ENCODE data around the gene CR1. TPM values are rescaled to one million over a fixed set of nuclear protein-coding genes. Genes with fewer than 3 reads are reported as not detected.

The CR1 gene
- total and polyA plus RNA-seq, 2 experiments from 2014 or later: 0.65 to 0.76 TPM

- Histone ChIP-seq H3K79me2 (replicated peaks; ENCODE audit: insufficient read depth) (no peaks in the 10 kb centered on the region), H2AFZ (no peak overlapping the region), H3K9me2 (ENCODE audit: insufficient read depth) (no peaks in the 10 kb centered on the region), H3K36me3 (ENCODE audit: insufficient read depth) (no peaks in the 10 kb centered on the region), H4K20me1 (replicated peaks; ENCODE audit: insufficient read depth) (no peaks in the 10 kb centered on the region), H3K4me3 (no peak overlapping the region), H3K27ac (ENCODE audit: low read depth) (peak overlapping the region; percentile 99), H3K27me3 (ENCODE audit: insufficient read depth) (no peaks in the 10 kb centered on the region), H3K4me1 (ENCODE audit: insufficient read depth) (peaks cover 44% of the 10 kb centered on the region), H3F3A (replicated peaks; ENCODE audit: low read depth) (no peaks in the 10 kb centered on the region), H3K4me2 (peak overlapping the region; percentile 18; the same call in 1 of the 2 replicates)
- Mint-ChIP-seq H3K36me3 (ENCODE audit: low read depth) (no peaks in the 10 kb centered on the region), H3K27ac (peak overlapping the region; percentile 96), H3K27me3 (ENCODE audit: insufficient read depth, low read depth, poor library complexity) (peaks cover 2% of the 10 kb centered on the region), H3K9me3 (no peaks in the 10 kb centered on the region), H3K4me3 (0 out of 3 replicates have a peak overlapping the region, but pooled peaks have one; percentile 17), H3K4me1 (peaks cover 59% of the 10 kb centered on the region)
- TF ChIP-seq ZNF331 (CRISPR knock-in tag; IDR thresholded peaks at IDR 0.05; ENCODE audit: low read depth) (no peak), CTCF (conservative IDR thresholded peaks at IDR 0.05; ENCODE audit: low read depth in 2 of 2) (no peak), NANOG (IDR thresholded peaks at IDR 0.05; ENCODE audit: borderline replicate concordance) (no peak), EZH2 (IDR thresholded peaks at IDR 0.05; ENCODE audit: low read depth, unreplicated experiment) (no peak), REST (IDR thresholded peaks at IDR 0.05; ENCODE audit: unreplicated experiment) (no peak), ZNF114 (CRISPR knock-in tag; IDR thresholded peaks at IDR 0.05) (no peak), STAT1 (IDR thresholded peaks at IDR 0.05; ENCODE audit: unreplicated experiment) (no peak), ETS1 (IDR thresholded peaks at IDR 0.05) (no peak), CREB1 (CRISPR knock-in tag; IDR thresholded peaks at IDR 0.05; ENCODE audit: low read depth) (no peak), EZH2phosphoT487 (IDR thresholded peaks at IDR 0.05; ENCODE audit: unreplicated experiment) (no peak)
- DNase-seq (ENCODE audit: low spot score) (no peak), ATAC-seq (no peak)
Observed at GRCh38 chr1:207633226-207633625, 137.3 kb downstream of the CR1 start.

Measured in GM23338 (cell line).